HG03378 (cell line): ENCODE results near the gene KRTAP10-2.
"Not testable (repeated sequence)": the region's sequence is repeated elsewhere in the genome, so short reads cannot be mapped to it uniquely, and the experiment has no call there.

ENCODE experiments used
- ATAC-seq: cut with Tn5 transposase; IDR thresholded peaks from one replicate; pipeline ENCODE4 v1.9.1; 2021; ENCODE audit warnings: mild to moderate bottlenecking, moderate library complexity; ENCODE audit not compliant: unreplicated experiment

Gene KRTAP10-2

DNA sequence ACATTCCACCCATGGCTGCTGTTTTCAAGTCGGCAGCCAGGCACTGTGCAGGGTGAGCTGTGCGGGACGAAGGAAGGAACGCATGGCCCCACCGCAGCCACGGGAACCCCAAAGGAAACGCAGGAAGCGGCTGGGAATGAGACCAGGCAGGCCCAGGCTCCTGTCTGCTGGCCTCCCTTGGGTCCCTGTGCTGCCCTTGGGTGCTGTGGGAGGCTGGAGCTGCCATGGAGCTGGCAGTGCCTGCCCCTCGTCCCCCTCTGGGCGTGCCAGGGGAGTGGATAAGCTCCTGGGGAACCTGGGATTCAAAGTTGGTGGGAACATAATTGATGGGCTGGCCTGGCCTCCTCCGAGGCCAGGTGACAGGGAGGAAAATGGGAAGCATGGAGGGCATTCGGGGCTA, 17.0 kb upstream of the KRTAP10-2 start:
- no peak for ATAC-seq

GRCh38 chr21:44567481-44568171, 16.3 kb upstream of the KRTAP10-2 start:
- ATAC-seq = no peak

- no peak for ATAC-seq
Measured at GRCh38 chr21:44566403-44566802, 15.1 kb upstream of the KRTAP10-2 start.

GRCh38 chr21:44564886-44565598, 13.7 kb upstream of the KRTAP10-2 start:
- ATAC-seq = no peak

GRCh38 chr21:44564099-44564498, 12.8 kb upstream of the KRTAP10-2 start:
- ATAC-seq = no peak

DNA sequence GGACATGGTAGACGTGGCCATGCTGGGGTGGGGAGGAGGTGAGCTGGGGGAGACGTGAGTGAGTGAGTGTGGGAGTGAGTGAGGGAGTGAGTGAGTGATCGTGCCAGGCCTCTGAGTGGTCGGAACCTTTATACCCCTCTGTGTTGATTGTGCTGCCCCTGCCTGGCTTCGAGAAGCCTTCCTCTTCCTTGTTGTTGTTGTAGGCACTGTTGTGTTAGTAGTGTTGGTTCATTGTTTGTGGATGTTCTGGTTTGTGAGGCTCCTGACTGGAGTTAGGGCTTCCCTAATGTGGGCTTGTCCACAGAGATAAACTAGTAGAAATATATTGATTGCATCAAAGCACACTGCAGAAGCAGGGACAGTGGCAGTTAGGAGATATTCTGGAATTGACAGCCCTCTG, 7.4 kb upstream of the KRTAP10-2 start, which contains the start of gene KRTAP10-3:
TSS of gene KRTAP10-3 (minus strand) at position 101 of the 400 bp plus-strand sequence. CDS start at position 21, 80 bp downstream.
- ATAC-seq = no peak

GRCh38 chr21:44558329-44558675, 7.0 kb upstream of the KRTAP10-2 start:
- ATAC-seq = not testable (repeated sequence)

DNA sequence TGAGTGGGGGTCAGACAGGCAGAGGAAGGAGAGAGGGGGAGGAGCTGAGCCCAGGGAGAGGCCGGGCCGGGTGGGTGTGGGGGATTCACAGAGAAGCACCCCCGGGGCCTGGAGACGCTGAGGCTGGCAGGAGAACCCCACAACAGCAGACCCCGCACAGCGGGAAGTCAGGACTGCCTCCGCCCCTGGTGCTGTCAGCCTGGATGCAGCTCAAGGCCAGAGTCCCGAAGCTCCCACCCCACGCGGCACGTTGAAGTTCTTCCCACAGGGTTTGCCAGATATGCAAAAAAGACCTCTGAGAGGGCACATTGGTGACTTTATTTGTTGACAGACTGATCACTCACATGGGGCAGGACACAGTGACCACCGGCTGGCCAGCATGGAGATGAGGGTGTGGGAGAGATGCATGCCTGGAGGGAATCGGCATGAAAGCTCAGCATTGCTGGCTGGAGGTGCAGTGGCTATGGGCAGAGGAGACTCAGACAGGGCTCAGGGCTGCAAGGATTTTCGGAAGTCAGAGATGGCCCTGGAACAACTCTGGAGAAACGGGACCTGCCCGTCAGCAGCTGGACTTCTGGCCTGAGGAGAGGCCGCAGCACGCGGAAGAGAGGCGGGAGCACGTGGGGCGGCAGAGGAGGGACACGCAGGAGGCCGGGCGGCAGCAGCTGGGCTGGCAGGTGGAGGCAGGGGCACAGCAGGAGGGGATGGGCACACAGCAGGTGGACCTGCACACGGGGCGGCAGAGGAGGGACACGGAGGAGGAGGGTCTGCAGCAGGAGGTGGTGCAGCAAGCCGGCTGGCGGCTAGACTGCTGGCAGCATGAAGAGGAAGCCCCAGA, 6.4 kb upstream of the KRTAP10-2 start:
- no peak for ATAC-seq

DNA sequence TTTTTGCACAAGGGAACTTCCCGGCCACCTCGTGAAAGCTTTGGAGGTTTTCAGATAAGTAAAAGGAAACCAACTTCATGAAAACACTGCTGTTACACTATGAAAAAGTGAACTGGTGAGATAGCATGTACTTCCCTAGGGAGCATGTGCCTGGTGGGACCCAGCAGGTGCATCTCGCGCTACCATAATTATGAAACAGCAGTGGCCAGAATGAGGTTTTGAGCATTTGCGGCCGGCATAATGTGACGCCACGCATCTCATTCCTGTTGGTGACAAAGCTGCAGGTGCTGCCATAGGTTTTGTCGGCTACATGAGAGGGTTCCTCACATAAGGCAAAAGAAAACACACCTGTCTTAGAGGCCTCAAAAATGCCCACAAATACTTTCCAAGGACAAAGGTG, 5.6 kb upstream of the KRTAP10-2 start:
- no peak for ATAC-seq

DNA sequence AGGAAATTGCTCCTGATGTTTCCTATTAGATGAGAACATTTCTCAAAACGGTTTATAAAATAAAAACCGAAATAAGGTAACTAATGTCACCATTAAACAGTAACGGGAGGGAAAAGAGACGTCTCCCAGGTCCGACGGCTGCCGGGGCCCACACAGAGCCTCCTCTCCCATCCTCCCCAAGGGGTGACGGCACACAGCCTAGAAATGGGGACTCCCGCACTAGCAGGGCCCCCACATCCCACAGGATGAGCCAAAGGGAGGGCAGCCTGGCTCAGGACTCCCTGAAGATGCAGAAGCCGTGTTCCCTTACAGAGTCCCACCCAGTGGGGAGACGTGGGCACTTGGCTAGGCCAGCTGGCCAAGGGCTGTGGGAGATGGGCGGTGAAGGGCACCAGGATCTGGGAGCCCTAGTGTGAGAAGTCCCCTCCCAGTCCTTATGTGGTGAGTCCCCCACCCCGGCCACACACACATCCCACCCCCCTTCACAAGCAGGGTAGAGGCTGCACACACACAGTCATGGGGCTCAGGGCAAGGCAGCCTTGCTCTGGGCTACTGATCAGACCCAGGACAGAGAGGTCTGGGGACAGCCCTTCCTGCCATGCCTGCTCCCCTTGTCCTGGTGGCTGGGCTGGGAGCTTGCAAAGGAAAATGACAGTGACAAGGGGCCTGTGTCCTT, 4.0 kb upstream of the KRTAP10-2 start:
- no peak for ATAC-seq

DNA sequence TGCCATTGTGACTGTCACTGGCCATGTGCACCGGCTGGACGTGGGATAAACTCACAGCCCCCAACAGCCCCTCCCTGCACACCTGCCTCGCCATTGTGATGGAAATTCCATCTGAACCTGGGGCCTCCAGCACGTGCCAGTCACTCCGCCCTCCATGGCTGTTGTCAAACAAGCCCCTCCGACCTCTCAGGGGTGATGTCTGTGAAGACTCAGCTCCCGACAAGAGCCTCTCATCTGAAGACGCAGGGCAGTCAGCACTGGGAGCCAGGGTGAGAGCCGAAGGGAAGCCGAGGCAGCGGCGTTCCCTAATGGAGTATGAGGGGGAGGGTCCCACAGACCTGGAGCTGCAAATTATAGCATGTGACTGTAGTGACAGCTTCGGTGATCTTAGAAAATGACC, 1.4 kb upstream of the KRTAP10-2 start:
- ATAC-seq = no peak

DNA sequence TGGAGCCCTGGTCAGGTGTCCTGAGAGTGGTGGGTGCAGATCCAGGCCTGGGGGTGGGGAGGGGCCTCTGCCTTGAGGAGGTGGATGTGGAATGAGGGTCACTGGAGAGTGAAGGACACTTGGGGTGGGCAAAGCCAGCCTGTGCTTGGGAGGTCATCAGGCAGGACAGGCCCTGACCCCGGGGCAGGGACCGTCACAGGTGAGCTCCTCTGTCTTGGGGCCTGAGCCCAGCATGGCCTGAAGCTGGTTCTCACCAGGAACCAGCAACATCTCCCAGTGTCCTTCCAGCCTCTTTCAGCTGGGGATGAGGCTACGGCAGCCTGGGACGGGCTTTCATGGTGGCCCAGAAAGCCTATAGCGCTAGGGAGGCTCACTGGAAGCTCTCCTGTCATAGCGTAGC, 831 bp upstream of the KRTAP10-2 start:
- no peak for ATAC-seq

GRCh38 chr21:44550807-44551206, 498 bp downstream of the KRTAP10-2 start:
- no peak for ATAC-seq

- not testable (repeated sequence) for ATAC-seq
Measured at GRCh38 chr21:44550285-44550684, 1.0 kb downstream of the KRTAP10-2 start.

GRCh38 chr21:44549525-44550211, 1.6 kb downstream of the KRTAP10-2 start:
- ATAC-seq = no peak

DNA sequence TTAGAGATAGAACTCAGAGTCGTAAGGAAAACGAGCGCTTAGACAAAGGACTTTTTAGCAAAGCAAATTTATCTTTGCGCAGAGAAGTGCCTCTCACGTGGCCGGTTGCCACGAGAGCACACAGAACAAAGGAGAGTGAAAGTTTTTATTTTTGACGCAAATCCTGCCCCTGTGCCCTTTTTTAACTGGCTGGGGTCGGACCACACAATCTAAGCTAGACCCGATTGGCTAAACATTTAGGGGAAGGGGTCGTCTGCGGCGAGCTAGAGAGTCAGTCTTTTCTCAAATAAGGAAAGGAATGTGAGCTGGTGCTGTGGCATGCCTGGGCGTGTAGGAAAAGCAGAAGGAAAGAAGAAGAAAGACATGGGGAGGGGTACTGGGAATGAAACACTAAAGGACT, 2.4 kb downstream of the KRTAP10-2 start:
- ATAC-seq = no peak

DNA sequence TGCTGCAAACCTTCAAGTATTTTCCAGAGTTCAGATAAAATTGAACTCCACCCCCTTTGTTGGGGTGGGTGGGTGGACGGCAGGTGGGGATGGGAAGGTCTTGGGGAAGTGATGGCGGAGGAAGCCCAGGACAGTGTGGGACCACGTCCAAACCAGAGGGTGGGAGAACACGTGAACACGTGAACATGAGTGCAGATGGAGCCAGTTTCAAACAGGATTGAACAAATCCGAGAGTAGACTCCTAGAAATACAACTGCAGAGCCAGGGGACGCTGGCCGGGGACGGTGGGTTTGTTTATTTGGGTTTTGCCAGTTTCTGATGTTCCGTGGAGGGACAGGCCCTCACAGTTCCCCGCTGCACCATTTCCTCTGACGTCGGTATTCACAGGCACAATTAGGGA, 2.9 kb downstream of the KRTAP10-2 start:
- ATAC-seq = no peak

DNA sequence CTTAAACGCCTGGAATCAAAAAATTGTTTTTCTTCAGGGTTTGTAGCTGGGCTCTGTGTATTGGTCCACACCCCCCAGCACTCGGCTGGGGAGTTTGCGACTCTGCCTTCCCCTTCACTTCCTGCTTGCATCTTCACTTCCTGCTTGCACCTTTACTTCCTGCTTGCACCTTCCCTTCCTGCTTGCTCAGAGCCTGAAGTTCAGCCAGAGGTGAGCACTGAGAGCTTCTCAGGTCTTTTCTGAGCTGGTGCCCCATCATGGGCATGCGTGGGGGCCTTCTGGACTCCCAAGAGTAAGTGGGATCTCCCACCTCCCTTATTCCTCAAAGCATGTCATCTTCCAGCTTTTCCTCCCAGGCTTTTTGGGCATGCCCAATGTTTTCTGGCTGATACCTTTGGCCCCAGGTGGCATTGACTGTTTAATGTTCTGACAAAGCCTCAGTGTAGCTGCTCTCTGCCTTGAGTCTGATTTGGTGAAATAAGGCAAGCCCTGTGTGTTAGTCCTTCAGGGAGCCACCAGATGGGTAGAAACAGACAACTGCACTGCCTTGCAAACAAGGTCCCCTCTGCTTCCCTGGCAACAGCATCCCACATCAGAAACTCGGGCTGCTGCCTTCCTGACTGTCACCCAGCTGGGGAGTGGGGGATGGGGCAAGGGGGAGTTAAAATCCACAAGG, 3.5 kb downstream of the KRTAP10-2 start:
- no peak for ATAC-seq

DNA sequence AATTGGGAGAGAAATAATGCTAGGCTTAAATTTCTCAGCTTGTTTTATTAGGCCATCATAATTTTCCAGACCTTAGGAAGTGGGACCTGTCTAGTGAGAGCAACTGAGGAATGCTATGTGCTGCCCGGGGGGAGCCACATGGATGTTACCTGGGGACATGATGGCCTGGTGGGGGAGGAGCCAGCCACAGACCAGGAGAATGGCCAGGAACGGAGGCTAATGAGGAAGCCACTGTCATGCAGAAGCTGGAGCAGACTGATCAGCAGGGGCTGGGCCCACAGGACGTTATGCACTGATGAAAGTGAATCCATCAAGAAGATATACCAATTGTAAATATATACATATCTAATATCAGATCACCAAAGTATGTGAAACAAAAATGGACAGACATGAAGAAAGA, 6.7 kb downstream of the KRTAP10-2 start:
- ATAC-seq = no peak

- no peak for ATAC-seq
Measured at GRCh38 chr21:44542716-44543115, 8.6 kb downstream of the KRTAP10-2 start.
